GM23338 (cell line): ENCODE results near the gene BIRC7. TPM values are rescaled to one million over a fixed set of nuclear protein-coding genes. Genes with fewer than 3 reads are reported as not detected.

Experiments used
- ATAC-seq: fragments of 200-7000 bp; cut with Tn5 transposase; 3 replicates; pipeline ENCODE4 v1.9.1; 2020
- DNase-seq: peaks from one replicate; pipeline ENCODE4 v3.0.0-alpha.2; 2015; ENCODE audit warnings: low spot score
- H2AFZ ChIP-seq: fragments of 200-600 bp; sonication (generic); 2 replicates; pipeline ENCODE4 v1.8.0; 2016; ENCODE audit warnings: antibody characterized with exemption, mild to moderate bottlenecking, moderate library complexity
- H3F3A ChIP-seq: fragments of 200-600 bp; sonication (generic); replicated peaks from 2 replicates; pipeline ENCODE4 v1.8.0; 2017; ENCODE audit warnings: antibody characterized with exemption, mixed run types, low read depth
- H3K27ac ChIP-seq: fragments of 200-600 bp; sonication (generic); 2 replicates; pipeline ENCODE4 v1.6.1; 2016; ENCODE audit warnings: low read depth
- H3K27me3 ChIP-seq: fragments of 200-600 bp; sonication (generic); 2 replicates; pipeline ENCODE4 v1.8.0; 2016; ENCODE audit warnings: mild to moderate bottlenecking, mixed run types, moderate library complexity; ENCODE audit not compliant: insufficient read depth
- H3K36me3 ChIP-seq: fragments of 200-600 bp; sonication (generic); 2 replicates; pipeline ENCODE4 v1.8.0; 2016; ENCODE audit warnings: mild to moderate bottlenecking; ENCODE audit not compliant: insufficient read depth
- H3K4me1 ChIP-seq: fragments of 200-600 bp; sonication (generic); 2 replicates; pipeline ENCODE4 v1.8.0; 2016; ENCODE audit warnings: mild to moderate bottlenecking, moderate library complexity; ENCODE audit not compliant: insufficient read depth
- H3K4me2 ChIP-seq: fragments of 200-600 bp; sonication (generic); 2 replicates; pipeline ENCODE4 v1.7.1; 2017; ENCODE audit warnings: mixed run types
- H3K4me3 ChIP-seq: fragments of 200-600 bp; sonication (generic); 2 replicates; pipeline ENCODE4 v1.6.1; 2016; ENCODE audit warnings: mixed run types
- H3K79me2 ChIP-seq: fragments of 200-600 bp; sonication (generic); replicated peaks from 2 replicates; pipeline ENCODE4 v1.8.0; 2017; ENCODE audit warnings: mild to moderate bottlenecking; ENCODE audit not compliant: insufficient read depth
- H3K9me2 ChIP-seq: fragments of 200-600 bp; sonication (generic); 2 replicates; pipeline ENCODE4 v1.8.0; 2017; ENCODE audit not compliant: insufficient read depth
- H4K20me1 ChIP-seq: fragments of 200-600 bp; sonication (generic); replicated peaks from 2 replicates; pipeline ENCODE4 v1.8.0; 2017; ENCODE audit warnings: mild to moderate bottlenecking; ENCODE audit not compliant: insufficient read depth
- H3K27ac Mint-ChIP-seq: 2 replicates; pipeline ENCODE4 v1.8.0; 2020; ENCODE audit warnings: inconsistent platforms, mild to moderate bottlenecking, moderate library complexity, mixed read lengths
- H3K27me3 Mint-ChIP-seq: 3 replicates; pipeline ENCODE4 v1.8.0; 2022; ENCODE audit warnings: low read depth, mild to moderate bottlenecking, moderate library complexity, mixed read lengths, inconsistent platforms; ENCODE audit not compliant: insufficient read depth, poor library complexity
- H3K36me3 Mint-ChIP-seq: 3 replicates; pipeline ENCODE4 v1.8.0; 2021; ENCODE audit warnings: low read depth, mild to moderate bottlenecking, inconsistent platforms, moderate library complexity, mixed read lengths
- H3K4me1 Mint-ChIP-seq: 3 replicates; pipeline ENCODE4 v1.8.0; 2020; ENCODE audit warnings: mild to moderate bottlenecking, inconsistent platforms, mixed read lengths
- H3K4me3 Mint-ChIP-seq: 3 replicates; pipeline ENCODE4 v1.8.0; 2021; ENCODE audit warnings: moderate library complexity, mild to moderate bottlenecking, inconsistent platforms, mixed read lengths
- H3K9me3 Mint-ChIP-seq: 3 replicates; pipeline ENCODE4 v1.8.0; 2020; ENCODE audit warnings: moderate library complexity, mild to moderate bottlenecking, inconsistent platforms, mixed read lengths
- CREB1 ChIP-seq: fragments of 250-450 bp; sonication (Bioruptor Pico); IDR thresholded peaks from 2 replicates; pipeline ENCODE4 v1.5.0; 2020; ENCODE audit warnings: low read depth, mild to moderate bottlenecking, moderate library complexity
- CTCF ChIP-seq, 2 experiments: fragments of 200-600 bp in 1 of 2; sonication (generic) in 1 of 2; conservative IDR thresholded peaks; 2 replicates each; pipeline versions ENCODE4 v1.5.1 to v1.6.1; 2016 to 2017; ENCODE audit warnings: antibody characterized with exemption in 2 of 2, low read depth in 2 of 2, mild to moderate bottlenecking in 2 of 2, moderate library complexity in 1 of 2
- ETS1 ChIP-seq: IDR thresholded peaks from 2 replicates; pipeline ENCODE4 v1.6.1; 2016; ENCODE audit warnings: antibody characterized with exemption
- EZH2phosphoT487 ChIP-seq: fragments of 200-600 bp; sonication (generic); IDR thresholded peaks from one replicate; pipeline ENCODE4 v1.8.1; 2018; ENCODE audit warnings: antibody characterized with exemption; ENCODE audit not compliant: unreplicated experiment
- JUNB ChIP-seq: IDR thresholded peaks from one replicate; pipeline ENCODE4 v1.6.1; 2016; ENCODE audit warnings: antibody characterized with exemption; ENCODE audit not compliant: unreplicated experiment
- NANOG ChIP-seq: IDR thresholded peaks from 2 replicates; pipeline ENCODE4 v1.6.1; 2016; ENCODE audit warnings: antibody characterized with exemption, borderline replicate concordance
- POLR2AphosphoS5 ChIP-seq: IDR thresholded peaks from 2 replicates; pipeline ENCODE4 v1.6.1; 2016; ENCODE audit warnings: antibody characterized with exemption, low read depth
- REST ChIP-seq: IDR thresholded peaks from one replicate; pipeline ENCODE4 v1.6.1; 2018; ENCODE audit warnings: antibody characterized with exemption; ENCODE audit not compliant: unreplicated experiment
- STAT1 ChIP-seq: IDR thresholded peaks from one replicate; pipeline ENCODE4 v1.6.1; 2016; ENCODE audit warnings: antibody characterized with exemption; ENCODE audit not compliant: unreplicated experiment
- ZNF114 ChIP-seq: fragments of 250-450 bp; sonication (Bioruptor Pico); IDR thresholded peaks from 2 replicates; pipeline ENCODE4 v1.5.0; 2020; ENCODE audit warnings: mild to moderate bottlenecking, moderate library complexity
- ZNF331 ChIP-seq: fragments of 250-450 bp; sonication (Bioruptor Pico); IDR thresholded peaks from 2 replicates; pipeline ENCODE4 v1.5.0; 2020; ENCODE audit warnings: low read depth, mild to moderate bottlenecking, moderate library complexity
- ZNF462 ChIP-seq: fragments of 250-450 bp; sonication (Bioruptor Pico); IDR thresholded peaks from 2 replicates; pipeline ENCODE4 v1.5.0; 2020; ENCODE audit warnings: mild to moderate bottlenecking, moderate library complexity
- polyA plus RNA-seq: library from polyadenylated mRNA; unstranded; fragments of >200 nt; fragmentation: Nextera tagmentation; extraction: Ambion mirVana; gene quantifications from 2 replicates; pipeline ENCODE4 v1.2.1, GENCODE V29; 2016
- total RNA-seq: library from RNA; depleted of rRNA; stranded (reverse); fragments of >200 nt; shearing (Covaris generic); gene quantifications from 2 replicates; pipeline ENCODE4 v1.2.3, GENCODE V29; 2014

Gene BIRC7
- total and polyA plus RNA-seq, 2 experiments from 2014 or later = 0.16 to 0.24 TPM

GRCh38 chr20:63188159-63188442 is 47.6 kb upstream of the BIRC7 start:
- peaks cover 42% of the 10 kb centered on the region for H3K27me3 Mint-ChIP-seq
- Histone ChIP-seq H2AFZ (no peak overlapping the region), H3K27me3 (no peaks in the 10 kb centered on the region), H3F3A (peaks cover 15% of the 10 kb centered on the region), H3K27ac (no peak overlapping the region), H3K9me2 (no peaks in the 10 kb centered on the region), H3K79me2 (no peaks in the 10 kb centered on the region), H3K4me3 (no peak overlapping the region), H3K4me2 (no peak overlapping the region), H3K36me3 (no peaks in the 10 kb centered on the region), H3K4me1 (no peaks in the 10 kb centered on the region), H4K20me1 (peaks cover 1% of the 10 kb centered on the region; the same call in 1 of the 2 replicates)
- ATAC-seq (no peak), DNase-seq (no peak)
- H3K4me3 Mint-ChIP-seq = no peak overlapping the region
- no peaks in the 10 kb centered on the region; the same call in 2 of the 3 replicates for H3K9me3 Mint-ChIP-seq
- no peaks in the 10 kb centered on the region for H3K36me3 Mint-ChIP-seq
- TF ChIP-seq CREB1 (CRISPR knock-in tag) (no peak), ETS1 (no peak), ZNF331 (CRISPR knock-in tag) (no peak), NANOG (no peak), EZH2phosphoT487 (no peak), CTCF (conservative IDR thresholded peaks at IDR 0.05; ENCODE audit: low read depth in 2 of 2) (no peak), STAT1 (no peak), POLR2AphosphoS5 (no peak), JUNB (no peak), ZNF462 (no peak), ZNF114 (no peak), REST (no peak)
- H3K27ac Mint-ChIP-seq = no peak overlapping the region
- H3K4me1 Mint-ChIP-seq = no peaks in the 10 kb centered on the region
